Measurements from ENCODE around the gene PCP2. TPM values are rescaled to one million over a fixed set of nuclear protein-coding genes. Genes with fewer than 3 reads are reported as not detected.

PCP2 gene
- total and polyA plus RNA-seq, 5 donors from 2014 or later: 0.44 to 2.4 (median 0.86) TPM; not detected in 2

DNA sequence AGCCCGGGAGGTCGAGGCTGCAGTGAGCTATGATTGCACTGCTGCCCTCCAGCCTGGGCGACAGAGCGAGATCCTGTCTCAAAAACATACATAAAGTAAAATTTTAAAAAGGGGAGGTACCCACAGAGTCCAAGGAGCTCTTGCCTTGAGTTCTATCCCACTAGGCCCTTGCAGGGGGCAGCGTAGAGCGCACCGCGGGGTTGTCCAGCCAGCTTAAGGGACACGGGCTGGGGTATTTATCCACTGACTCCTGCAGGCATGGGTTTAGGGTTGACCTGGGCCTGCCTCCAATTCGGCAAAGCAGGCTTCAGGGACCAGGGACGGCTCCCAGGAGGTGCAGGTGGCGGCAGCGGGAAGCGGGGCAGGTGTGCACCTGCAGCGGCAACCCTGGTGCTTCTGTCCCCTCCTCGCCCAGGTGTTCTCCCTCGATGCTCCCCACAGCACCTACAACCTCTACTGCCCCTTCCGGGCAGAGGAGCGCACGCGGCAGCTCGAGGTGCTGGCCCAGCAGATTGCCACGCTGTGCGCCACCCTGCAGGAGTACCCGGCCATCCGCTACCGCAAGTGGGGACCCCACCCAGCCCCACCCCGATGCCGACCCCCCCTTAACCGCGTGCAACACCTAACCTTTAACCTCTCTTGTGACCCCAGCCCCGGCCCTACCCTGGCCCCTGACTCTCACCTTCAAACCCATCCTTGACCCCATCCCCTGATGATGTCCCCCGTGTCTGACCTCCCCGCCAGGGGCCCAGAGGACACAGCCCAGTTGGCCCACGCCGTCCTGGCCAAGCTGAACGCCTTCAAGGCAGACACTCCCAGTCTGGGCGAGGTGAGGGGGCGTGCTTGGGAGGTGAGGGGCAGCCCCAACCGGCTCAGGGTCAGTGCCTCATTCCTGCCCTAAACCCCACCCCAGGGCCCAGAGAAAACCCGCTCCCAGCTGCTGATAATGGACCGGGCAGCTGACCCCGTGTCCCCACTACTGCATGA is 8.1 kb upstream of the PCP2 start:
- Histone ChIP-seq H3K9me3 (ENCODE audit: control insufficient read depth in 2 of 2, low read length in 2 of 2) (no peaks in the 10 kb centered on the region), H3K4me3 (ENCODE audit: low read depth, low read length) (no peak overlapping the region), H3K4me1 (ENCODE audit: control insufficient read depth, insufficient read depth, low read length, poor library complexity, severe bottlenecking) (peaks cover 24% of the 10 kb centered on the region), H3K27ac (ENCODE audit: insufficient read depth, low read length, poor library complexity, severe bottlenecking) (no peak overlapping the region), H3K36me3 (ENCODE audit: control insufficient read depth, insufficient read depth, low read length) (peaks cover 16% of the 10 kb centered on the region), H3K27me3 (ENCODE audit: control insufficient read depth, insufficient read depth, low read length) (no peaks in the 10 kb centered on the region)
- Mint-ChIP-seq H3K4me3 (peak overlapping the region in 1 of 4 donors; percentile 47), H3K27me3 (no peaks in the 10 kb centered on the region), H3K27ac (no peak overlapping the region), H3K4me1 (peaks cover 0 to 36% (median 13%) of the 10 kb centered on the region in 4 donors), H3K9me3 (no peaks in the 10 kb centered on the region), H3K36me3 (peaks cover 16% of the 10 kb centered on the region)
- no peak for ATAC-seq (ENCODE audit: low read depth in 2 of 2)
- DNase-seq: no peak

DNA sequence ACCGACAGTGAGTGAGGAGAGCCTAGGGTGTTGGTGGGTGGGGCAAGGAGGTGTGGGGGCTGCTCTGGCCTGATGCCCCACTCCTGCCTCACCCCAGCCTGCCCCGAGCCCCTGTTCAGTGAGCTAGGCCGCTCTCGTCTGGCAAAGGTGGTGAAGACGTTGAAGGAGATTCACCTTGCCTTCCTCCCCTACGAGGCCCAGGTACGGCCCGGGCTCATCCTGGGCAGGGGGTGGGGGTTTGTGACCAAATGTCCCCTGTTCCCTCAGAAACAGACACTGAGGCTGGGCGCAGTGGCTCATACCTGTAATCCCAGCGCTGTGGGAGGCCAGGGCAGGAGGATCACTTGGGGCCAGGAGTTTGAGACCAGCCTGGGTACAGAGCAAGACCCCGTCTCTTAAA is 7.3 kb upstream of the PCP2 start:
- Mint-ChIP-seq H3K27me3 (no peaks in the 10 kb centered on the region), H3K9me3 (no peaks in the 10 kb centered on the region), H3K4me3 (no peak overlapping the region)

DNA sequence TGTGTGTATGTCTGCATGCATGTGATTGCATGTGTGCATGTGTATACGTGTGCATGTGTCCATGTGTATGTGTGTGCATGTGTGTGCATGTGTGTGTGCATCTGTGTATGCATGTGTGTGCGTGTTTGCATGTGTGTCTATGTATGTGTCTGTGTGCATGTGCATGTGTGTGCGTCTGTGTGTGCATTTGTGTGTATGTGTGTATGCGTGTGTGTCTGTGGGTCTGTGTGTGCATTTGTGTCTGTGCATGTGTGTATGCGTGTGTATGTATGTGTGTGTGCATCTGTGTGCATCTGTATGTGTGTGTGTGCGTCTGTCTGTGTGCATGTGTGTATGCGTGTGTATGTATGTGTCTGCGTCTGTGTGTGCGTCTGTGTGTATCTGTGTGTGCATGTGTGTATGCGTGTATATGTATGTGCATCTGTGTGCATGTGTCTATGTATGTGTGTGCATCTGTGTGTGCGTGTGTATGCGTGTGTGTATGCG is 6.4 kb upstream of the PCP2 start:
- peak overlapping the region in 2 of 3 donors; percentile 42 to 59 for H3K27ac Mint-ChIP-seq

More for the DNA sequence above, 7.3 kb upstream of the PCP2 start:
- no peak for ATAC-seq (ENCODE audit: low read depth in 2 of 2)
- Histone ChIP-seq H3K27me3 (ENCODE audit: control insufficient read depth, insufficient read depth, low read length) (no peaks in the 10 kb centered on the region), H3K9me3 (ENCODE audit: control insufficient read depth in 2 of 2, low read length in 2 of 2) (no peaks in the 10 kb centered on the region), H3K4me3 (ENCODE audit: low read depth, low read length) (no peak overlapping the region), H3K27ac (ENCODE audit: insufficient read depth, low read length, poor library complexity, severe bottlenecking) (no peak overlapping the region), H3K4me1 (ENCODE audit: control insufficient read depth, insufficient read depth, low read length, poor library complexity, severe bottlenecking) (peaks cover 31% of the 10 kb centered on the region), H3K36me3 (ENCODE audit: control insufficient read depth, insufficient read depth, low read length) (peaks cover 15% of the 10 kb centered on the region)
- DNase-seq: no peak
- peaks cover 14% of the 10 kb centered on the region for H3K36me3 Mint-ChIP-seq
- peaks cover 0 to 44% (median 14%) of the 10 kb centered on the region in 4 donors for H3K4me1 Mint-ChIP-seq
- H3K27ac Mint-ChIP-seq: no peak overlapping the region

DNA sequence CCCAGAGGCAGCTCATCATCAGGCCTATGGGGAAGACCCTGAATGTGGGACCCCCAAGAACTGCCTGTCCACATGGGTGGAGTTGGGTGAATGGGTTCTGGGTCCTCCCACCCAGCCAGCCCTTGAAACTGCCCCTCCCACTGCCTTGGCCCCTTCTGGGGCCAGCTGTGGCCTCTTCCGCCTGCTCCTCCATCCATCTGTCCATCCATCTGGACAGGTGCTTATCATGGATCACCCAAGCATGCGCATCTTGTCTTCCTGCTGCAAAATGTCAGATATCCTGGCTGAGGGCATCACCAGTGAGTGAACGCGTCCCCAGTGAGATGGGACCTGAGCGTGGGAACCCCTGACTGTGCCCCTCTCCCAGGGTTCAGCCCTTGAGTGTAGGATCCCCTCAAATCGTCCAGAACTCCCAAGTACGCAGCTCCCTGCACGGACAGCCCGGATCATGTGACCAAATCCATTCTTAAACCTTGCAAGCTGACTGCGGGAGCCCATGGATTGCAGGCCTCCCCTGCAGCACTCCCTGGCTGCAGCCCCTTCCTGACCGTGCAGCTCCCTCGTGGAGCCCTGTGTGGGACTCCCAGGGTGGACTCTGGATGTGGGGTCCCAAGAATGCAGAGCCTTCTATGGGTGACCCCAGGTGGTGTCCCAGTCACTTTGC is 5.4 kb upstream of the PCP2 start:
- no peaks in the 10 kb centered on the region for H3K27me3 Mint-ChIP-seq
- Histone ChIP-seq H3K4me1 (ENCODE audit: control insufficient read depth, insufficient read depth, low read length, poor library complexity, severe bottlenecking) (peaks cover 34% of the 10 kb centered on the region), H3K27me3 (ENCODE audit: control insufficient read depth, insufficient read depth, low read length) (no peaks in the 10 kb centered on the region), H3K36me3 (ENCODE audit: control insufficient read depth, insufficient read depth, low read length) (peaks cover 10% of the 10 kb centered on the region), H3K27ac (ENCODE audit: insufficient read depth, low read length, poor library complexity, severe bottlenecking) (no peak overlapping the region), H3K4me3 (ENCODE audit: low read depth, low read length) (no peak overlapping the region), H3K9me3 (ENCODE audit: control insufficient read depth in 2 of 2, low read length in 2 of 2) (no peaks in the 10 kb centered on the region)
- H3K27ac Mint-ChIP-seq: peak overlapping the region in 2 of 3 donors; percentile 59 to 83
- peak overlapping the region; percentile 37 to 94 (median 60) for H3K4me3 Mint-ChIP-seq
- DNase-seq: no peak
- no peaks in the 10 kb centered on the region for H3K9me3 Mint-ChIP-seq
- ATAC-seq (ENCODE audit: low read depth in 2 of 2): no peak
- H3K36me3 Mint-ChIP-seq: peaks cover 11% of the 10 kb centered on the region
- peaks cover 0 to 57% (median 19%) of the 10 kb centered on the region in 4 donors for H3K4me1 Mint-ChIP-seq

More for the DNA sequence above, 6.4 kb upstream of the PCP2 start:
- no peaks in the 10 kb centered on the region for H3K9me3 Mint-ChIP-seq
- peak overlapping the region; percentile 7 for H3K4me3 ChIP-seq (ENCODE audit: low read depth, low read length)
- H3K4me1 ChIP-seq (ENCODE audit: control insufficient read depth, insufficient read depth, low read length, poor library complexity, severe bottlenecking): peaks cover 34% of the 10 kb centered on the region
- ATAC-seq (ENCODE audit: low read depth in 2 of 2) (no peak), DNase-seq (no peak)
- no peaks in the 10 kb centered on the region for H3K27me3 Mint-ChIP-seq
- H3K36me3 Mint-ChIP-seq: peaks cover 11% of the 10 kb centered on the region
- H3K27ac ChIP-seq (ENCODE audit: insufficient read depth, low read length, poor library complexity, severe bottlenecking): no peak overlapping the region
- peak overlapping the region in 3 of 4 donors; percentile 37 to 72 (median 48) for H3K4me3 Mint-ChIP-seq
- H3K36me3 ChIP-seq (ENCODE audit: control insufficient read depth, insufficient read depth, low read length): peaks cover 14% of the 10 kb centered on the region
- no peaks in the 10 kb centered on the region for H3K9me3 ChIP-seq (ENCODE audit: control insufficient read depth in 2 of 2, low read length in 2 of 2)
- no peaks in the 10 kb centered on the region for H3K27me3 ChIP-seq (ENCODE audit: control insufficient read depth, insufficient read depth, low read length)
- peaks cover 0 to 50% (median 15%) of the 10 kb centered on the region in 4 donors for H3K4me1 Mint-ChIP-seq

DNA sequence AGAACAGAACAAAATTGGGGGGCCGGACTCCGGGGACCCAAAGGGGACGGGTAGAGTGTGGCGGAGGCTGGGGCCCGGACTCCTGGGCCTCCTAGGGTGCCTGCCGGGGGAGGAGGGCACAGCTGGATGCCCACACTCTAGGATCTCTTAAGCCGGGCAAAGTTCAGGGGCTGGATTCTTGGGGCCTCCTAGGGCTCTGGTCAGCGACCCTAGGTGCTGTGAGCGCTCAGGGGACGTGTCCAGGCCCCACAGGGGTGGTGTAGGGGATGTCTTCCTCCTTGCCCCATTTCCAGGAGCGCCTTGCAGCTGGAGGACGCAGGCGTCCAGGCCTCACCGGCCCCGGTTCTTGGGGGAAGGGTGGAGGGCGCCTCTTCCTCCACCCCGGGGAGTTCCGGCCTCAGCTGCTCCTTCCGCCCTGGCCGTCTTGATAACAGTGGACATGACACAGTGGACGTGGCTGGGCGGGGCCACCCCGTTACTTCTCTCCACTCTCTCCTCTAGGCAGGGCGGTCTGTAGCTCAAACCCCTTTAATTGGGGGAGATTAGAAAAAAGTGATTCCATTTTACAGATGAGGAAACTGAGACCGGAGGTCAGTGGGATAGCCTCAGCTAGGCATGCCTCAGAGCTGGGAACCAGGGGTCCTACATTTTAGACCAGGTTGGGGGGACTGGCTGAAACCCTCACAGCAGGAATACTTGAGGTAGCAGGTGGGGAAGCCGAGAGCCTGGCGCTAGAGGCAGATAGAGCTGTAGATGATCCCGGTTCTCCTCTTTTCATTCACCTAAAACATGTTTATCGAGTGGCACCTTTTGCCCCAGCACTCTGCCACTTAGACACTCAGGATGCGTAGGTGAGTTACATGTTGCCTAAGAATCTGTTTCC is 4.1 kb upstream of the PCP2 start:
- Histone ChIP-seq H3K27me3 (ENCODE audit: control insufficient read depth, insufficient read depth, low read length) (no peaks in the 10 kb centered on the region), H3K4me1 (ENCODE audit: control insufficient read depth, insufficient read depth, low read length, poor library complexity, severe bottlenecking) (peaks cover 34% of the 10 kb centered on the region), H3K27ac (ENCODE audit: insufficient read depth, low read length, poor library complexity, severe bottlenecking) (peak overlapping the region; percentile 90), H3K4me3 (ENCODE audit: low read depth, low read length) (peak overlapping the region; percentile 62), H3K9me3 (ENCODE audit: control insufficient read depth in 2 of 2, low read length in 2 of 2) (no peaks in the 10 kb centered on the region), H3K36me3 (ENCODE audit: control insufficient read depth, insufficient read depth, low read length) (peaks cover 10% of the 10 kb centered on the region)
- peak in 1 of 2 donors; percentile 1 for ATAC-seq (ENCODE audit: low read depth in 2 of 2)
- peak in 1 of 3 donors; percentile 24 for DNase-seq
- peak overlapping the region; percentile 74 to 87 (median 85) for H3K27ac Mint-ChIP-seq
- H3K4me3 Mint-ChIP-seq: peak overlapping the region; percentile 84 to 94 (median 88)
- peaks cover 11% of the 10 kb centered on the region for H3K36me3 Mint-ChIP-seq
- H3K9me3 Mint-ChIP-seq: no peaks in the 10 kb centered on the region
- peaks cover 0 to 56% (median 18%) of the 10 kb centered on the region in 4 donors for H3K4me1 Mint-ChIP-seq
- no peaks in the 10 kb centered on the region for H3K27me3 Mint-ChIP-seq

DNA sequence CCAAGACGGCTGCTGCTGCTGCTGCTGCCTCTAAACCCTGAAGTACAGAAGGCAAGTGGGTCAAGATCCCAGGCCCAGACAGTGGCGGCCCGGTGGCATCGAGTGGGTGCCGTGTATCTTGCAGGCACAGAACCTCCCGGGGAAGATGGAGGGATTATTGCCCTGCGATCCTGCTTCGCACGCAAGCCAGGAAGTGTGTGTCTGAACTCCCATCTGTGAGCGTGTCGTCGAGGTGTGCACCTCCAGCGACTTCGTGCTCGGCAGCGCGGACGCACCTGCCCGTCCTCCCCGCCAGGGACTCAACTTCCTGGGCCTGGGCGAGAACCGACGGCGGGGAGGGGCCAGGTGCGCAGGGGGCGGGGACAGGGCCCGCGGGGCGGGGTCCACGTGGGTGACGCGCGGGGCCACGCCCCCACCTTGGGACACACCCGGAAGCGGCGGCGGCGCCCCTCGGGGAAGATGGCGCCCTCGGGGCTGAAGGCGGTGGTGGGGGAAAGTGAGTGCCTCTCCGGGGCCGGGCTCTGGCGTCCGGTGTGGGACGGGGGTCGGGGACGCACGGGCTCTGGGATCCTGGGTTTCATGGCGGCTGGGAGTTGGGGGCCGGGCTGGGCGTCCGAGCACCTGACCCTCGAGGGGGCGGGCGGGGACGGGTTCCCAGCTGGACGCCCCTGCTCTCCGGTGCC is 3.3 kb upstream of the PCP2 start, which contains the start of gene STXBP2:
STXBP2 (plus strand) TSS at position 420 of the 683 bp plus-strand sequence; CDS start at position 460, 40 bp downstream.
- Histone ChIP-seq H3K27ac (ENCODE audit: insufficient read depth, low read length, poor library complexity, severe bottlenecking) (peak within 1 kb of the TSS; percentile 90), H3K4me1 (ENCODE audit: control insufficient read depth, insufficient read depth, low read length, poor library complexity, severe bottlenecking) (peaks cover 34% of the 10 kb centered on the region), H3K4me3 (ENCODE audit: low read depth, low read length) (peak within 1 kb of the TSS; percentile 62), H3K9me3 (ENCODE audit: control insufficient read depth in 2 of 2, low read length in 2 of 2) (no peaks in the 10 kb centered on the region), H3K27me3 (ENCODE audit: control insufficient read depth, insufficient read depth, low read length) (no peaks in the 10 kb centered on the region), H3K36me3 (ENCODE audit: control insufficient read depth, insufficient read depth, low read length) (peaks cover 13% of the 10 kb centered on the region)
- peak; percentile 96 for ATAC-seq (ENCODE audit: low read depth in 2 of 2)
- H3K27me3 Mint-ChIP-seq: no peaks in the 10 kb centered on the region
- H3K4me1 Mint-ChIP-seq: peaks cover 0 to 60% (median 18%) of the 10 kb centered on the region in 4 donors
- peak within 1 kb of the TSS; percentile 85 to 93 (median 91) for H3K27ac Mint-ChIP-seq
- no peaks in the 10 kb centered on the region for H3K9me3 Mint-ChIP-seq
- H3K36me3 Mint-ChIP-seq: peaks cover 11% of the 10 kb centered on the region
- H3K4me3 Mint-ChIP-seq: peak within 1 kb of the TSS; percentile 84 to 94 (median 88)
- peak; percentile 90 to 92 (median 90) for DNase-seq

Measured in CD4-positive, CD25-positive, alpha-beta regulatory T cell (primary cell).